Ovary (tissue), 9 donors: Measurements from ENCODE around the gene SPIN1. TPM values are rescaled to one million over a fixed set of nuclear protein-coding genes. Genes with fewer than 3 reads are reported as not detected.
"Not testable (repeated sequence)": the region's sequence is repeated elsewhere in the genome, so short reads cannot be mapped to it uniquely, and the experiment has no call there.

ENCODE experiments used
- DNase-seq, 5 donors: peaks; one replicate each; pipeline ENCODE4 v3.0.0-alpha.2; 2019 to 2020
- H3K27ac ChIP-seq, 2 donors: fragments of 200-600 bp; one replicate each; pipeline versions ENCODE4 v1.5.1 to v1.8.0; 2019 to 2022
- H3K27me3 ChIP-seq: fragments of 200-600 bp; one replicate; pipeline ENCODE4 v1.8.0; 2022
- H3K36me3 ChIP-seq: fragments of 200-600 bp; sonication (generic); one replicate; pipeline ENCODE4 v1.5.1; 2019
- H3K4me1 ChIP-seq: one replicate; pipeline ENCODE4 v1.8.1; 2013; ENCODE audit warnings: mild to moderate bottlenecking, moderate library complexity; ENCODE audit not compliant: insufficient read depth
- H3K4me3 ChIP-seq: fragments of 200-600 bp; sonication (generic); one replicate; pipeline ENCODE4 v1.5.1; 2017
- H3K9me3 ChIP-seq, 2 donors: fragments of 200-600 bp in 1 of 2; sonication (generic) in 1 of 2; one replicate each; pipeline versions ENCODE4 v1.5.1 to v1.8.1; 2013 to 2019; ENCODE audit warnings: mild to moderate bottlenecking in 1 of 2, moderate library complexity in 1 of 2
- CTCF ChIP-seq, 3 donors: fragments of 450-650 bp in 2 of 3; fragments of 200-600 bp in 1 of 3; IDR thresholded peaks; one replicate each; pipeline versions ENCODE4 v1.5.1 to v1.8.0; 2016 to 2022; ENCODE audit warnings: antibody characterized with exemption in 3 of 3, mild to moderate bottlenecking in 1 of 3
- EP300 ChIP-seq: sonication (generic); formaldehyde crosslinking; IDR thresholded peaks from one replicate; pipeline ENCODE4 v1.6.1; 2017; ENCODE audit warnings: antibody characterized with exemption
- POLR2A ChIP-seq: fragments of 450-650 bp; IDR thresholded peaks from one replicate; pipeline ENCODE4 v1.6.1; 2017; ENCODE audit warnings: antibody characterized with exemption, mild to moderate bottlenecking, moderate library complexity
- WGBS, 3 donors: extraction: QIAGEN DNeasy Blood & Tissue Kit in 1 of 3; methylation state at CpG; one replicate each; pipeline versions ENCODE4 v1.1.5 to v1.1.7; 2013 to 2017; 5-methylcytosine and 5-hydroxymethylcytosine counted together
- intact Hi-C, 4 donors: fragments of 100-400 bp; cut with DNase I; formaldehyde crosslinking; loops; one replicate each; pipeline versions ENCODE4 v1.11.0 to v1.15.1; 2022 to 2023
- polyA plus RNA-seq, 2 donors: library from polyadenylated mRNA; stranded (reverse); fragments of 200-250 nt in 1 of 2; fragments of 350-450 nt in 1 of 2; fragmentation: Illumina TruSeq in 1 of 2; extraction: RNeasy Lipid Tissue Mini Kit (QIAGEN cat#74804) in 1 of 2; gene quantifications; one replicate each; pipeline ENCODE4 v1.2.3, GENCODE V29; 2013 to 2014
- total RNA-seq, 7 donors: library from RNA; depleted of rRNA in 2 of 7; stranded (reverse); fragments of >200 nt in 2 of 7; fragmentation: NEBNext Ultra II Directional in 3 of 7; extraction: Animal tissue kit (Norgen Biotek cat#: 25700) in 3 of 7; gene quantifications; one replicate each; pipeline versions ENCODE4 v1.1.0 to v1.2.4, GENCODE V29; 2016 to 2023
- donor health status: DM: no; HTN: no; CAD: no; lungs with moderate emphysema.
- donor health status: DM: no; HTN: no; CAD: no.
- donor health status: Bipolar disorder and iron deficiency.
- donor health status: DM: yes; HTN: yes; CAD: no.
- donor health status: DM: no; HTN: no; CAD: no.
- donor health status: DM: yes; HTN: yes; CAD: no.

Gene SPIN1
- total and polyA plus RNA-seq, 9 donors, result 61.4 to 144 (median 107) TPM

GRCh38 chr9:88355166-88355565 is 33.1 kb upstream of the SPIN1 start:
- no peak for TF ChIP-seq EP300
- TF ChIP-seq POLR2A, result no peak
- no peak for TF ChIP-seq CTCF (IDR thresholded peaks at IDR 0.05)
- intact Hi-C loops, result no loop called here
- H3K4me3 ChIP-seq, result no peak overlapping the region
- H3K27me3 ChIP-seq, result no peaks in the 10 kb centered on the region
- no peak for DNase-seq
- WGBS, 3 donors, result 83 to 91% (median 86%) methylated on average over 2 of the region's 2 CpGs
- no peak overlapping the region for H3K27ac ChIP-seq
- no peaks in the 10 kb centered on the region for H3K36me3 ChIP-seq
- no peaks in the 10 kb centered on the region for H3K9me3 ChIP-seq
- H3K4me1 ChIP-seq, result no peaks in the 10 kb centered on the region

- H3K36me3 ChIP-seq, H3K4me3 ChIP-seq, H3K27ac ChIP-seq, H3K27me3 ChIP-seq, H3K4me1 ChIP-seq, DNase-seq, intact Hi-C loops, H3K9me3 ChIP-seq: not testable (repeated sequence)
Observed at GRCh38 chr9:88357250-88357649, 31.0 kb upstream of the SPIN1 start.

- intact Hi-C loops, result no loop called here
- Histone ChIP-seq H3K27ac (no peak overlapping the region), H3K9me3 (no peaks in the 10 kb centered on the region), H3K4me1 (no peaks in the 10 kb centered on the region), H3K27me3 (no peaks in the 10 kb centered on the region), H3K4me3 (no peak overlapping the region), H3K36me3 (no peaks in the 10 kb centered on the region)
- DNase-seq, result no peak
- WGBS, 3 donors, result 90 to 94% (median 93%) methylated on average over 4 of the region's 4 CpGs
- TF ChIP-seq POLR2A (no peak), CTCF (IDR thresholded peaks at IDR 0.05) (no peak), EP300 (no peak)
Observed at GRCh38 chr9:88358723-88359122, 29.5 kb upstream of the SPIN1 start.

- DNase-seq, result no peak
- Histone ChIP-seq H3K27me3 (no peaks in the 10 kb centered on the region), H3K4me1 (no peaks in the 10 kb centered on the region), H3K4me3 (no peak overlapping the region), H3K9me3 (no peaks in the 10 kb centered on the region), H3K27ac (no peak overlapping the region), H3K36me3 (no peaks in the 10 kb centered on the region)
- TF ChIP-seq CTCF (IDR thresholded peaks at IDR 0.05) (no peak), EP300 (no peak), POLR2A (no peak)
- 94 to 95% (median 95%) methylated on average over 3 of the region's 3 CpGs for WGBS, 3 donors
- intact Hi-C loops, result no loop called here
Observed at GRCh38 chr9:88359974-88360373, 28.3 kb upstream of the SPIN1 start.

- intact Hi-C loops, result no loop called here
- Histone ChIP-seq H3K4me3 (no peak overlapping the region), H3K9me3 (no peaks in the 10 kb centered on the region), H3K27ac (no peak overlapping the region), H3K27me3 (no peaks in the 10 kb centered on the region), H3K36me3 (no peaks in the 10 kb centered on the region), H3K4me1 (no peaks in the 10 kb centered on the region)
- WGBS, 3 donors, result 85 to 93% (median 91%) methylated on average over 2 of the region's 2 CpGs
- no peak for DNase-seq
- TF ChIP-seq EP300, result no peak
- no peak for TF ChIP-seq CTCF (IDR thresholded peaks at IDR 0.05)
- TF ChIP-seq POLR2A, result no peak
Observed at GRCh38 chr9:88362681-88363080, 25.6 kb upstream of the SPIN1 start.
